Fibroblast of skin of abdomen (primary cell): ENCODE results near the gene TACSTD2. TPM values are rescaled to one million over a fixed set of nuclear protein-coding genes. Genes with fewer than 3 reads are reported as not detected.
"Not testable (repeated sequence)": the region's sequence is repeated elsewhere in the genome, so short reads cannot be mapped to it uniquely, and the experiment has no call there.

Experiments
- DNase-seq: peaks from one replicate; pipeline ENCODE4 v3.0.0-alpha.2; 2013
- polyA plus RNA-seq, 2 experiments: library from polyadenylated mRNA; unstranded; fragments of 120-200 nt; gene quantifications; one replicate each; pipeline ENCODE4 v1.2.1, GENCODE V29; 2013; ENCODE audit not compliant: insufficient read length in 2 of 2

The TACSTD2 gene, protein sequence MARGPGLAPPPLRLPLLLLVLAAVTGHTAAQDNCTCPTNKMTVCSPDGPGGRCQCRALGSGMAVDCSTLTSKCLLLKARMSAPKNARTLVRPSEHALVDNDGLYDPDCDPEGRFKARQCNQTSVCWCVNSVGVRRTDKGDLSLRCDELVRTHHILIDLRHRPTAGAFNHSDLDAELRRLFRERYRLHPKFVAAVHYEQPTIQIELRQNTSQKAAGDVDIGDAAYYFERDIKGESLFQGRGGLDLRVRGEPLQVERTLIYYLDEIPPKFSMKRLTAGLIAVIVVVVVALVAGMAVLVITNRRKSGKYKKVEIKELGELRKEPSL
- 0.05 TPM for polyA plus RNA-seq (2013, experiment 1 of 2; ENCODE audit: insufficient read length)
- polyA plus RNA-seq (2013, experiment 2 of 2; ENCODE audit: insufficient read length): 0.12 TPM

DNA sequence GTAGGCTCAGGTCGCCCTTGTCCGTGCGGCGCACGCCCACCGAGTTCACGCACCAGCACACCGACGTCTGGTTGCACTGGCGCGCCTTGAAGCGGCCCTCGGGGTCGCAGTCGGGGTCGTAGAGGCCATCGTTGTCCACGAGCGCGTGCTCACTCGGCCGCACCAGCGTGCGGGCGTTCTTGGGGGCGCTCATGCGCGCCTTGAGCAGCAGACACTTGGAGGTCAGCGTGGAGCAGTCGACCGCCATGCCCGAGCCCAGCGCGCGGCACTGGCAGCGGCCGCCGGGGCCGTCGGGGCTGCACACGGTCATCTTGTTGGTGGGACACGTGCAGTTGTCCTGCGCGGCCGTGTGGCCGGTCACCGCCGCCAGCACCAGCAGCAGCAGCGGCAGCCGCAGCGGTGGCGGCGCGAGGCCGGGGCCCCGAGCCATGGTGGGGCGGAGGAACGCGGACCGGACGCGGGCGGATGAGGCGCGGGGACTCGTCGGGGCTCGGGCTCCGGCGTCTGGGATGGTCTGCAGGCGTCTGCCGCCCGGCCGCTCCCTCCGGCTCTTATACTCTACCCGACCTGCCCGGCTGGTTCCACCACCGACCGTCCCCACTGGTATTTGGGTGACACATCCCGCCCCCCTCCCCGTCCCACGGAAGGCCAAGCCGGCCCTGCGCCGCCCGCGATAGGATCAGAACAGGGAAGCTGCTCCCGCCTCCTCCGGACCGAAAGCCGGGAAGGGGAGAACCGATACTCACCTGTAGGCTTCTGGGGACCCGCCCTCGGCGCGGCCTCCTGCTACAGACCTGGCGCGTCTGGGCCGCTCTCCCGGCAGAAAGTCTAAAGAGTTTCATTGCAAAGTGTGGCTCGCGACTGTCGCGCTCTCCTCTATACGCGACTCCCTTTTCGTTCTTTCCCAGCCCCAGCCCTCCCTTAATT is at the start of gene TACSTD2:
TACSTD2 (minus strand) TSS at position 526 of the 927 bp plus-strand sequence; CDS start at position 430, 96 bp downstream.
- no peak for DNase-seq

DNA sequence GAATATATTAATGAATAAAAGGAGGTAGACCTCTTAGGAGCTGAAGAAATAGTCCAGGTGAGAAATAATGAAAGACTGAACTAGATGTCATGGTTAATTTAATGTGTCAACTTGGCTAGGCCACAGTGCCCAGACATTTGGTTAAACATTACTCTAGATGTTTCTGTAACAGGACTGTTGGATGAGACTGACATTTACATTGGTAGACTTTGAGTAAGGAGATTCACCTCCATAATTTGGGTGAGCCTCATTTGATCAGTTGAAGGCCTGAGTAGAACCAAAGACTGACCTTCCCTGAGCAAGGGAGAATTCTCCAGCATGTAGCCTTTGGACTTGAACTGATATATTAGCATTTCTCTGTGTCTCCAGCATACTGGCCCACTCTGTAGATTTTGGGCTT is 49.2 kb upstream of the TACSTD2 start:
- no peak for DNase-seq

DNA sequence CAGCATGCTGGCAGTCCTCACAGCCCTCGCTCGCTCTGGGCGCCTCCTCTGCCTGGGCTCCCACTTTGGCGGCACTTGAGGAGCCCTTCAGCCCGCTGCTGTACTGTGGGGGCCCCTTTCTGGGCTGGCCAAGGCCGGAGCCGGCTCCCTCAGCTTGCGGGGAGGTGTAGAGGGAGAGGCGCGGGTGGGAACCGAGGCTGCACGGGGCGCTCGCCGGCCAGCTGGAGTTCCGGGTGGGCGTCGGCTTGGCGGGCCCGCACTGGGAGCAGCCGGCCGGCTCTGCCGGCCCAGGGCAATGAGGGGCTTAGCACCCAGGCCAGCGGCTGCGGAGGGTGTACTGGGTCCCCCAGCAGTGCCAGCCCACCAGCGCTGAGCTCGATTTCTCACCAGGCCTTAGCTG is 46.2 kb upstream of the TACSTD2 start:
- not testable (repeated sequence) for DNase-seq

DNA sequence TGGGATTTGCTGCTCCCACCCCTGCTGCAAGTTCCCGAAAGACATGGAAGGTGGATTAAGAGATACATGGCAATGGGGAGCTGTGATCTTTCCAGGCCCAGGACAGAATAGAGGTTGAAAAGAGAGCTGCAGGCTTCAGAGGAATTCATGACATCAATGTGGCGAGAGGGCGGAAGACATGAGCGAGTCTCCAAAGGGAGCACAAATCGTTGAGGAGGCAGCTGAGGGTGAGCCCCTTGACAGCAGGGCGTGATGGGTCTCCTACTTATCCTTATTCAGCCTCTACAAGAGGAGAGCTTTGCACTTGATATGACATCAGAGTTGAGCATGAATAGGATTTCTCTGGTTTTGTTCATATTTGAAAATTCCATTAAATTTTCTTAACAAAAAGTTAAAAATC is 45.5 kb upstream of the TACSTD2 start:
- DNase-seq: no peak

DNA sequence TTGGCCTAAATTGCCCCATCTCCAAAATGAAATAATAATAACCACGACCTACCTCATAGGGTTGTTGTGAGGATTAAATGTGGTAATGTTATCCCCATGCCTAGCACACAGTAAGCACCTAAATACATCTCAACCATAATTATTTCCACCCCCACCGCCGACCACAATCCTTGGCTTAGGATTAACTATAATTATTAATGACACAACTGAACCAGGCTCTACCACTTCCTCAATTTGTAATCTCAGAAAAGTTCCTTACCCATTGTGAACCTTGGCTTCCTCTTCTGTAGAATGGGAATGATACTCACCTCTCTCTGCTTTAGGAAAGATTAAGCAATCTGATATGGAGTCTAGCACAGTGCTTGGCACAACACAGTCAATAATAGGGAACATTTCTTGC is 44.3 kb upstream of the TACSTD2 start:
- DNase-seq: no peak

DNA sequence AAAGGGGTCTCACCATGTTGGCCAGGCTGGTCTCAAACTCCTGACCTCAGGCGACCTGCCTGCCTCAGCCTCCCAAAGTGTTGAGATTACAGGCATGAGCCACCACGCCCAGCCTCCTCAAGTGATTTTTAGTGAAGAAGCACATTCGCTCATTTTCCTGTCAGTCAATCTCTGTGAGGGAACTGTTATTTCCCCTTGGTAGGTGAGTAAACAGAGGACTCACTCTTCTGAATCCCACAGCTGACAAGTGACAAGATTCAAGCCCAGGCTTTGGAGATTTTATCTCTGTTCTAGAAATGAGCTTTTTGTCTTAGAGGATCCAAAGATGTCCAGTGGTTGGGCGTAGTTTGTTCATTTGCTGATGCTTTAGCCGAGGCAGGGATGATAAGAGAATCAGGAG is 43.9 kb upstream of the TACSTD2 start:
- no peak for DNase-seq

DNA sequence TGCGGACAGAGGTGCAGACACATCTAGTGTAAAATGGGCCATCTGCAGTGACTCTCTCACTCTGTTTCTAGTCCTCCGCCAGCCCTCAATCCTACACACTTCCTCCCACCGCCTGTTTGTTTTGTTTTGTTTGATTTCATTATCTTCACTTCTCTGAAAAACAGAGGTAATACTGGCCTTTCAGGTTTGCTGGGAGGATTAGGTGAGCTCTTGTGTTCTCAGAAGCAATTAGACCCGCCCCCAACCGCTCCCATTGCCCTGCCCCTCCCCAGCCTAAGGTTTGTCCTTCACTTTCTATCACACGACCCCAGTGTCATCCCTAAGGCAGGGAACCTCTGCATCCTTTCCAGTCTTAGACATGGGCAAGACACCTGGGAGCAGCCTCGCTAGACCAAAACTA is 43.2 kb upstream of the TACSTD2 start:
- no peak for DNase-seq

DNA sequence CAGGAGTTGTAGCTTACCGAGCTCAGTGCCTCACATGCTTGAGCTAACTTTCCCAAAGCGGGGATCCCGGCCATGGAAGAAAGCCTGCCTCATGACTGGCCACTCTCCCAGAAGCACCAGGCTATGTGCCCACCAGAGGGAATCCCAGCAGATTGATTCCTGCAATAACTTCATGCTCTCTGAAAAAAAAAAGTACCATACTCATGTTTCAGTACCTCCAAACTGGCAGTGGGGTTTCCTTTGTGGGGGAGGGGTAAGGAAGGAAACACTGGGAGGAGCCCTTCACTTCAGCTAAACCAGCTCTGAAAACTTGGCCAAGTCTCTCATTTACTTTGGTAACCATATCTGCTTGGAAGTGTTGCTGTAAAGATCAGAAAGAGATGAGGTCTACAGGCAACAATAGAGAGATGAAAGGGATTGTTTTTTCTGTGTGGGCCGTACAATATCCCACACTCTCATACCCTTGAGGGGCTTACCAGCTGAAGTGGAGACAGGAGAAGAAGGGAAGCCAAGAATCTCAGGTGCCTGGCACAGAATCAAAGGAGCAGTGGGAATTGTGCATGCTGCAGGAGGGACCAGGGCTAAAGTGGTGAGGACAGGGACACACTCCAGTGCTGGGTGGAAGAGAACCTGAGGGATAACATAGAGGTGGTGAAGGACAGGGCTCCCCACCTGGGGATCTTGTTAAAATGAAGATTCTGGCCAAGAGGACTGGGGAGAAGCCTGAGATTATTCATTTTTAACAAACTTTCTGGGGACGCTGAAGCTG is 42.4 kb upstream of the TACSTD2 start:
- no peak for DNase-seq

DNA sequence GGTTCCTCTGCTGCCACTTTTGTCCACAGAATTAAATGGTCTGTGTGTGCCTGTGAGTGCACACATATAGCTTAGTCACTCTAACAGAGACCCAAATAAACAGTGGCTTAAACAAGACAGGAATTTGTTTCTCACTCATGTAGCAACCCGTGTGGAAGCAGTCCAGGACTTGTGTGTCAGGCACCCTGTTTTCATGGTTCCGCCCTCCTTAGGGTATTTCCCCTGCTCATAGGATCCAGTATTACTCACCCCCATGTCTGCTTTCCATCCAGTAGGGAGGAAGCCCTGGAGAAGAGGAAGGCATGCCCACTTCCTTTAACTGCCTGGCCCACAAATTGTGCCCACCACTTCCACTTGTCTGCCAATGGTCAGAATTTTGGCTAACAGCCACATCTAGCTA is 41.3 kb upstream of the TACSTD2 start:
- peak; percentile 90 for DNase-seq

DNA sequence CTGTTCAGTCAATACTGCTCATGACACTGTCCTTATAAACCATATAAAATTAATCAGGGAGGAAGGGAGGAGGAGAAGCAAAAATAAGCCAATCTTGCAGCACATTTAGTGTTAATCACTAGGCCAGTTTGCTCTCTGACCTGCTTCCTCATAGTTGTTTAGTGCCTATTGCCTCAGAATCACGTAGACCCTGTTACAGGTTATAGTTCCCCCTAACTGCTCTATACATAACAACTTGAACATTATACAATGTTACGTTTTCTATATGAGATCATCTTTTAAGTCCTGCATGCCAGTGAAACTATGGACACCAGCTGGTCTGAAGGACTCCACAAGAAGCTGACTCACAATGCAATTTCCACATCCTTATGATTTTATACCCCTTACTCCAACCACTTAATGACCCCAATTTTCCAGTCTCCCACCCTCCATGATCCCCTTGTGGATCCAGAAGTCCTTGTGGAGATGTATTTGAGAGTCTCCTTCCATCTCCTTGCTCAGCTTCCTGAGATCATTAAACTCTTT is 34.9 kb upstream of the TACSTD2 start:
- peak; percentile 19 for DNase-seq

DNA sequence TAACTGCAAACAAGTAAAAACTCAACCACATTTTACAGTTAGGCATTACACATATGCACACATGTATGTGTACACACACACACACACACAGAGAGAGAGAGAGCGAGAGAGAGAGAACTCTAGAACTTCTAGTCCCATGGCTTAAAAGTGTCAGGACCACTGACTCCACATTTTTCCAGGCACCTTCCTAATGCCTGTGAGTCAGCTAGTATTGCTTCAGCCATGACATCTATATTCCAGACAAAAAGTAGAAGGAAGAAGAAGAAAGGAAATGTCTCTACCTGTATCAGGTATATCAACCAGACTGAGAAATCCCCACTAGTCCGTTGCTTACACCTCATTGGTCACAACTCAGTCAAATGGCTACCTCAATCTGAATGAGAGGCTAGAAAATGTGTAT is 31.9 kb upstream of the TACSTD2 start:
- DNase-seq: no peak

DNA sequence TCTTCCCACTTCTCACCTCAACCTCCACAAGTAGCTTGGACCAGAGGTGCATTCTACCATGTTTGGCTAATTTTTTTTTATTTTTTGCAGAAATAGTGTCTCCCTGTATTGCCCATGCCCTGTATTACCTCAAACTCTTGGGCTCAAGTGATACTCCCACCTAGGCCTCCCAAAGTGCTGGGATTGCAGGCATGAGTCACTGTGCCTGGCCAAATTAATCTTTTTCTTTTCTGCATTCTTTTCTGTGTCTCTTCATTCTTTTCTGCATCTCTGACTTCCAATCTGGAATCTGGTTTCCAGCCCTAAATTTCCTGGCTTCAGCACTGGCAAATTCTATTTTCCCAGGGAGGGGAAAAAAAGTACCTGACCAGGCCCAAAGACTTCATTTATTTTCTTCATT is 31.2 kb upstream of the TACSTD2 start:
- no peak for DNase-seq

DNA sequence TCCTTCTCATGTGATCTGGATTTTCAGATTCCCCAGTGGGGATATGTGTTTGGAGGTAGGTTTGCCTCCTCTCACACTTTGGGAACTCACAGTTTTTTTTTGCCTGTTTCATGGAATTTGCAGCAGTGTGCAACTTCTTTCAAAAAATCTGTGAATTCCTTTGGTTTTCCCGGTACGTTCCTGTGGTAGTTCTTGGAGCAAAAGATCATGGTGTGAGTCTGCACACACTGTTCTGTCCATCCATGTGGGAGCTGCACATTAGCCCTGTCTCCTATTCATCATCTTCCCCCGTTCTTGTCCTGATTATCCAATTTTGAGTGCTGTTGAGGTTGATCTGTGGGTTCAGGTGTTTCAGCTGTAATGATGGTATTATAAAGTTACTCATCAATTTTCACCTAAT is 30.3 kb upstream of the TACSTD2 start:
- peak; percentile 31 for DNase-seq

DNA sequence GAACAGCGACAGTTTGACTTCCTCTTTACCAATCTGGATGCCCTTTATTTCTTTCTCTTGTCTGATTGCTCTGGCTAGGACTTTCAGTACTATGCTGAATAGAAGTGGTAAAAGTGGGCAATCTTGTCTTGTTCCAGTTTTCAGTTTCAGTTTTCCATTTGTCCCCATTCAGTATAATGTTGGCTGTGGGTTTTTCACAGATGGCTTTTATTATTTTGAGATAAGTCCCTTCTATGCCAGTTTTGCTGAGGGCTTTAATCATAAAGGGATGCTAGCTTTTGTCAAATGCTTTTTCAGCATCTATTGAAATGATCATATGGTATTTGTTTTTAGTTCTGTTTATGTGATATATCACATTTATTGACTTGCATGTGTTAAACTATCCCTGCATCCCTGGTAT is 24.9 kb upstream of the TACSTD2 start:
- not testable (repeated sequence) for DNase-seq

DNA sequence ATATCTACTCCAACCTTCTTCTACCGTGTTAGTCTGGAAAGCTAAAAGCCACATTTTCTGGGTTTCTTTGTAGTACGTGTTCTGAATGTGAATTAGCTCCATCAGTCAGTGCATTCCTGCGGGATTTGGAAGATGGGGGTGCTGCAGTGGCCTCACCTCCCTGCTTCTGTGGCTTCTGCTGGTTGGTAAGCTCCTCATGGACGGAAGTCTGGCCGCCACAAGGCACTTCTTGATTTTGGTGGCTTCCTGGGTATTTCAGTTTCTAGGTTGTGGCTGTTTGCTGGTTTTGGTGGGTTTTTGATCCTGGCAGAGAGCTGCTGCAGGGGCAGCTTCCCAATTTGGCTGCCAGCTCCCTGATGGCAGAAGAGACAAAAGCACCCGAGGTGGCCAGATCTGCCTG is 20.9 kb upstream of the TACSTD2 start:
- DNase-seq: no peak

DNA sequence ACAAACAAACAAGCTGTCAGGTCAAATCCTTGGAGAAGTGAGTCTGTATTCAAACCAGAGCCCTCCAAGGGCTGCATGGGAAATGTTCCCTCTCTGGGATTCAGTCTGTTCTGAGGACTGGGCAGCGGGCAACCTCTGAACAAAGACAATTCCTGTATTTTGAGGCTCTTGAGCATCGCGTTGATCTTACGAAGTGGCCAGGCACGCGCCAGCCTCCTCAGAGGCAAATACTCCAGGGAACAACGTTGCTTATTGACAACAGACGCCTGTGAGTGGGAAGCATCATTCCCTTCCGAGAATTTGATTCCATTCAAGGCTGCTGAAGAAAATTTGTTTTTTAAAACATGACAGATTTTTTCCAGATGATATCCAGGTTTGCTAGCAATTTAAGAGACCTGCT is 20.0 kb upstream of the TACSTD2 start:
- DNase-seq: peak; percentile 36

DNA sequence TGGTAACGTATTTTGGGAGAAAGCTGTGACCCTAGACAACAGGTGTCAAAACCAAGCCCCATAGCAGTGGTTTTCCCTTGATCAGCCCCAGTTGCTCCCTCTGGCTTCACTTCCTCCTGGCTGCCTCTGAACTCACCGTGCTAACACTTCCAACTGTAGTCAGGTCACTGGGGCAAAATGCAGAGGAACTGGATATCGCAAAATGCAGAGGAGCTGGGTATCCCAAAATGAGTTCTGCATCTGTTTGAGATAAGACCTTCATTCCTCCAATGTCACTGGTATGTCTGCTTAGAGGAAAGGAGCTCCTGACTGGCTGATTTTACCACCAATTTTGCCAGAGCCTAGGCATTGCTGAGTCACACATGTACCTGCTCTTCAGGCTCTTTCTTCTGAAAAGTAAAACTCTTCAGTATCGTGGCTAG is 19.6 kb upstream of the TACSTD2 start:
- DNase-seq: no peak

DNA sequence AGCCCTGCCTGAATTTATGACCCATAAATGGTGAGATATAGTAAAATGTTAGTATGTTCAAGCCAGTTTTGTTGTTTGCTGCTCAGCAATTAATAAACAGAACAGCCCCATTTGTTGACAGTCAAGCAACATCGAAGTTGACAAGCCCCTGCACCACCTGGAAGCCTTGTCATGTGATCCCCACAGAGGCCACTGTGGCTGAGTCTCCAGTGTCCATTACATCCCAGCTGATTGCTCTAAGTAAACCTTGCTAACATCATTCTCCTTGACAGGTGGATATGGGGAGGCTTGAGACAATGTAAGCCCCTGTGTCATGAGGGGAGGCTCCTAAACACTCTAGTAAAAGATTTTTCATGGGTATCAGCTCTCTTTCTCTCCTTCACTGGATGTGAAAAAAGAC is 17.5 kb upstream of the TACSTD2 start:
- no peak for DNase-seq

DNA sequence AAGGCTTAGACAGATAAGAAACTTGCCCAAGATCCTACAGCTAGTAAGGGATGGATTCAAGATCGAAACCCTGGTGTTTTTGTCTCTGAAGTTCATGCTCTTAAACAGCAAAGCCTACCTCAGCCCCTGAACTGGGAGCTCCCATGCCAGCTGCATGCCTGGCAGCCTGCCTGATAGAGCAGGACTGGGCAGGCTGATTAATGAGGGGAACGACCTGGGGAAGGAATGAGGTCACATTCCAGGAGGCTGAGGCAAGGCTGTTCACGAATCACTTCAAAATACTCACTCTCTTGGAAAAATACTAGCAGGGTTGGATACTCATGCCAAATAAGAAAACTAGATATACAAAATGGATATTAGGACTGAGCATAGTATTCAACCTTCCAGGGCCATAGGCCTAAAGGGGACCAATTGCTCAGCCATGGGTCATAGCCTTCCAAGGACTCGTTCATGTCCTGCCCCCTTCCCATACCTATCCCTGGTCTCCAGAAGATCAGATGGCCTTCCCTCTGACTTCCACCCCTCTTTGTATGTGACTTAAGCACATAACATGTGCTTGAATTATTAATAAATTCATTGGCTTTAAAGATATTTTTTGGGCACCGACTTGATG is 15.6 kb upstream of the TACSTD2 start:
- peak; percentile 90 for DNase-seq

DNA sequence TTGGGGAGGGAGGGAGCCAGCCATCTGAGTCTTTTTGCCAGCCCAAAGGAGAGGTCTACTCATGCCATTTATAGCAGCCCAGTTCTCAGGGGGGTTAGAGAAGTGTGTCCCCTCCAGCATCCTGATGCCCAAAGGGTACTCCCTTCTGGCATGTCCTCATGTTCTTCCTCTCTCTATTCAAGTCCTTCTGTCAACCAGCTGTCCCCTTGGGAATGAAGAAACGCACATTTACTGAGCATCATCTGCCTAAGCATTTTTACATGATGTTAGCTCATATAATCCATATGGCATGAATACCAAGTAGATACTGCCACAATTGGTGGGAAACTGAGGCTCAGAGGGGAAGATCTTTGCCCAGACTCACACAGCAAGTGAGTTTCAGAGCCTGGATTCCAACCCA is 14.8 kb upstream of the TACSTD2 start:
- no peak for DNase-seq

DNA sequence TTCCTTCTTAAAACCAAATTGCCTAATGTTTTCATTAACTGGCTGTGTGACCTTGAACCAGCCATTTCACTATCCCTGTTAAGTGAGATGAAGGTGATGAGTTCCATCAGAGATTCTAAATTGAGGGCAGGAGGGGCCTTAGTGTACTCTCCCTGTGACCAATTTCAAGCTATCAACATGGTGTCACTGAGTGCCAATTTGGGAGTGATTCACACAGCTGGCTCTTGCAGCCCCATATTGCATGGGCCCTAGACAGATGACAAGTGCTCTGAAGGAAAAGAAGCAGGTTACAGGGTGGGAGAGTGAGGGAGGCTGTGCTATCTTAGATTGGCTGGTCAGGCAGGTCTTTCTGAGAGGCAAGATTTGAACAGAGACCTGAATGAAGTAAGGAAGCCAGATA is 13.0 kb upstream of the TACSTD2 start:
- DNase-seq: no peak

DNA sequence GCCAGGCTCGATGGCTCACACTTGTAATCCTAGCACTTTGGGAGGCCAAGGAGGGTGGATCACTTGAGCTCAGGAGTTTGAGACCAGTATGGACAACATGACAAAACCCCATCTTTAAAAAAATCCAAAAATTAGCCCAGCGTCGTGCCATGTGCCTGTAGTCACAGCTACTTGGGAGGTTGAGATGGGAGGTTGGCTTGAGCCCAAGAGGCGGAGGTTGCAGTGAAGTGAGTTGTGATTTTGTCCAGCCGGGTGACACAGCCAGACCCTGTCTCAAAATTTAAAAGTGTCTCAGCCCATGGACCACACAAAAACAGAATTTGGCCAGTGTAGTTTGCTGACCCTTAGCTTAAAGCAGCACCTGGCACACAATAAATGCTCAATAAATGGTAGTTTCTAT is 11.3 kb upstream of the TACSTD2 start:
- no peak for DNase-seq
